Effector memory CD8-positive, alpha-beta T cell (primary cell): ENCODE results near the gene SPDYE2.
"Not testable (repeated sequence)": the region's sequence is repeated elsewhere in the genome, so short reads cannot be mapped to it uniquely, and the experiment has no call there.

ENCODE experiments used
- ATAC-seq: fragments of 150-1000 bp; cut with Tn5 transposase; replicated peaks from 2 replicates; pipeline ENCODE4 v1.10.0; 2021; ENCODE audit warnings: mild to moderate bottlenecking, moderate library complexity
- DNase-seq, 3 experiments: peaks; one replicate each; pipeline ENCODE4 v3.0.0; 2021
- H3K27ac Mint-ChIP-seq, 2 donors: one replicate each; pipeline ENCODE4 v1.8.0; 2022; ENCODE audit warnings: mild to moderate bottlenecking in 2 of 2, mixed read lengths in 2 of 2, moderate library complexity in 2 of 2
- H3K27me3 Mint-ChIP-seq, 2 donors: one replicate each; pipeline ENCODE4 v1.8.0; 2022; ENCODE audit warnings: mixed read lengths in 2 of 2
- H3K36me3 Mint-ChIP-seq: one replicate; pipeline ENCODE4 v1.8.0; 2022; ENCODE audit warnings: mild to moderate bottlenecking, moderate library complexity, mixed read lengths; ENCODE audit not compliant: insufficient read depth
- H3K4me1 Mint-ChIP-seq, 2 donors: one replicate each; pipeline ENCODE4 v1.8.0; 2022; ENCODE audit warnings: low read depth in 2 of 2, mixed read lengths in 2 of 2
- H3K4me3 Mint-ChIP-seq, 2 donors: one replicate each; pipeline ENCODE4 v1.8.0; 2022; ENCODE audit warnings: mild to moderate bottlenecking in 2 of 2, mixed read lengths in 2 of 2, moderate library complexity in 2 of 2
- H3K9me3 Mint-ChIP-seq, 2 donors: one replicate each; pipeline ENCODE4 v1.8.0; 2022; ENCODE audit warnings: mixed read lengths in 2 of 2

SPDYE2 gene

DNA sequence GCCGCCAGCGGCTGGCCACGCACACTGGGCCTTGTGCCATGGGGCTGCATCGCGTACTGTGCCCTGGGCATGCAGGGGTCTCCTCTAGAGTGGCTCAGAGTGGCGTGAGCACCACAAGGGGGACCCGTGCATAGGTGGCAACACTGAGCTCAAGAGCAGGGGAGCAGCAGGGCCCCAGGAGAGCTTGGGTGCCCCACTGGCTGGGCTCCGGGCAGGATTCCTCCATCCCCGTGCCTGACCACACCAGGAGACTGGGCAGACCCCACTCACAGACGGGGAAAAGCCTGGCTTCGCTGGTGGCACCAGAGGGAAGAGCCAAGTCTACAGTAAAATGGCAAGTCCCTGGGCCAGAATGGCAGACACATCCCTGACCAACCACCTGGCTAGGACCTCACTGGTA lies 17.6 kb downstream of the SPDYE2 start:
- not testable (repeated sequence) for H3K4me3 Mint-ChIP-seq, H3K9me3 Mint-ChIP-seq

DNA sequence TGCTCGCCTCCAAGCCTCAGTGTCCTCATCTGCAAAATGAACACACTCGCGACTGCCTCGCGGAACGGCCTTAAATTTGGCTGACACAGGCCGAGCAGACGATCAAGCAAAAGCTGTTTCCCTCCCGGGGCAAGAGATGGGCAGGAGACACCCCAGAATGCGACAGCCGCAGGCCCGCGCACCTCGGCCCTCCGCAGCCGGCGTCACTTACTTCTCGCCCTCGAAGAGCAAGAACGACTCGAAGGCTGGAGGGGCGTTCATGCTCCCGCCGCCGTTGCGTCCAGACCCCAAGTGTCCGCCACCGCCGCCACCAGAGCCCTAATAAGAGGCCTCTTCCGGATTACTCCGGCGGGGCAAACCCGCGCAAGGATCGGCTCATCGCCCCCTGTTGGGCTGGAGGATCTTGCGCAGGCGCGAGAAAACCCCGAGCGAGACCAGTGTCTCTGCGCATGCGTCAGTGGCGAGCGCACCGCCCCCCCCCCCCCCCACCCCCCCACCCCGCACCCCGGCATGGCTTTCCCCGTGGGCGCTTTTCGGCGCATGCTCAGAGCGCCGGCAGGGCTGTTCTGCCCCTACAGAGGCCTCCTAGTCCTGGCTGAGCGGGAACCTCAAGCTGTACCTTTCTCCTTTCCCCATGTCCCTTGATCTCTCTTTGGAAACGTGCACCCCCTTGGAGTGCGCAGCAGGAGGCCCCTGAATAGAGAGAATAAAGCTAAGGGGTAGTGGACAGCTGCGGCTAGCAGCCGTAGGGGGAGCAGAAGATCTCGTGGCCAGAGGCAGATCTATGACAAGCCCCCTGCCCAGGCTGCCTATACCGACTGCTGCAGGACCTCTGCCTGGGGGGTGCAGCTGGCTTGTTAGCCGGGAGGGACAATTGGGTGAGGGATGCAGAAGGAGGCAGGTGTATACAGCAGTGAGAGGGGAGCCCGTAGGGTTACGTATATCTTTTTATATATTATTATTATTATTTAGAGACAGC lies 21.5 kb downstream of the SPDYE2 start, which contains the start of gene POLR2J3:
Gene POLR2J3 (minus strand): TSS at position 323 of the 979 bp plus-strand sequence. CDS start 62 bp downstream, at position 261.
- Mint-ChIP-seq H3K4me3 (peak within 1 kb of the TSS; percentile 88 to 89), H3K27ac (peak within 1 kb of the TSS; percentile 89 to 90)
- DNase-seq = peak; percentile 100
- ATAC-seq = peak; percentile 95
- not testable (repeated sequence) for H3K36me3 Mint-ChIP-seq, H3K27me3 Mint-ChIP-seq, H3K9me3 Mint-ChIP-seq, H3K4me1 Mint-ChIP-seq

More for the DNA sequence above, 17.6 kb downstream of the SPDYE2 start:
- H3K27ac Mint-ChIP-seq, ATAC-seq, H3K27me3 Mint-ChIP-seq, H3K4me1 Mint-ChIP-seq, DNase-seq: not testable (repeated sequence)
- peaks cover 15% of the 10 kb centered on the region for H3K36me3 Mint-ChIP-seq

DNA sequence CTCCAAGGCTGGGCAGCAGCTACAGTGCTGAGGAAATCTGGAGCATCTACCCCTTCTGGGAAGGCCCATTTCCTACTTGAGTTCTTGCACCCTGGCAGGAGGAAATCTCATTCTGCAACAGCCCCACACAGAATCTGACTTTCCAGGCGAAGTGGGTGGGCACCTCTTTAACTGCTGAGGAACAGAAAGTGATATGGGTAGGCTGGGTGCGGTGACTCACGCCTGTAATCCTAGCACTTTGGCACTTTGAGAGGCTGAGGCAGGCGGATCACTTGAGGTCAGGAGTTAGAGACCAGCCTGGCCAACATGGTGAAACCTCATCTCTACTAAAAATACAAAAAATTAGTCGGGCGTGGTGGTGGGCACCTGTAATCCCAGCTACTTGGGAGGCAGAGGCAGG lies 23.6 kb downstream of the SPDYE2 start:
- not testable (repeated sequence) for H3K36me3 Mint-ChIP-seq, H3K27me3 Mint-ChIP-seq, H3K4me3 Mint-ChIP-seq, H3K4me1 Mint-ChIP-seq, H3K27ac Mint-ChIP-seq, ATAC-seq, H3K9me3 Mint-ChIP-seq, DNase-seq

DNA sequence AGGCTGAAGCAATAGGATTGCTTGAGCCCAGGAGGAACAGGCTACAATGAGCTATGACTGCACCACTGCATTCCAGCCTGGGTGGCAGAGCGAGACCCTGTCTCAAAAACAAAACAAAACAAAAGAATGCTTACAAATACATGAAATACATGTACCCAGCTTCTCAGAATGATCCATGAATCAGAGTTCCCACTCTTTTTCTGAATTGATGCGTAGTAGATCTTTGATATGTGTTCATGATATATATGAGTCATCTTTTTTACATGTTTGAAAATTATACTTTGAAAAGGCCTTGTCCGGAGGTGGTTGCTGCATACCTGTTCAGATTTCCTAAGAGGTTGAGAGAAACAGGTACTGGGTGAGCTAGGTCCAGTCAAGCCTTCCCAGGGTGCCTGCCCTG lies 25.3 kb downstream of the SPDYE2 start:
- not testable (repeated sequence) for H3K27ac Mint-ChIP-seq, H3K36me3 Mint-ChIP-seq, H3K4me1 Mint-ChIP-seq, H3K9me3 Mint-ChIP-seq, H3K27me3 Mint-ChIP-seq, ATAC-seq, H3K4me3 Mint-ChIP-seq, DNase-seq

DNA sequence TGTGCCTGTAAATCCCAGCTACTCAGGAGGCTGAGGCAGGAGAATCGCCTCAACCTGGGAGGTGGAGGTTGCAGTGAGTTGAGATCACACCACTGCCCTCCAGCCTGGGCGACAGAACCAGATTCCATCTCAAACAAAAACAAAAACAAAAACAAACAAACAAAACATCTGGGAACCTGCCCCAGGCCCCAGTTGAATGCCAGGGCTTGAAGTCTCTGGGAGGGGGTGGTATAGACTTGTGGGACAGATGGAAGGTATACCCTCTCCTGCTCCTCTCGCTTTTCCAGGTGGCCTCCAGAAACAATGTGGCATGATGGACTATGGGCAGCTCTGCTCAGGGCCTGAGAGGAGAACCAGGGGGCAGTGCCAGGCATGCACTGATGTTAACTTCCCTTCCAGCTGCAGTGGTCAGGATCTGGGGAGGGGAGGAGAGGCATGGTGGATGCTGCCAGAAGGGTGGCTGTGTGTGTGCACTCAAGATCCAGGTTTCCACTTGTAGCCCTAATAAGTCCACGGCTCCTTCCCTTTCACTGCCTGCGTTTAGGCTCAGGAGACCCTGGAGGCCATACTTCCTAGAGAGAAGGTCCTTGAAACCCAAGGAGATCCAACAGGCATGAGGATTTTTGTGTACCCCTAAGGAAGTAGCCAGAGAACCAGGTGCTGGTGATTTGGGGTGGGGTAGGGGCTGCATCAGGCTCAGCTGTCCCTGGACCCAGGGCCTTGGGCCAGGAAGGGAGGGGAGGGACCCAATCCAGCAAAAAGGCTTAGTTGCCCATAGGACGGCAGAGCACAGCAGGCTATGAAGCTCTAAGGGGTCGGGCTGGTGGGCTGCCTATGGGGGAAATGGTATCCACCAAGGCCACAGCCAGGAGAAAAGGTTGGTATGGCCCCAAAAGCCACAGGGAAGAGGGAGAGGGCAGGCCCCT lies 26.6 kb downstream of the SPDYE2 start:
- not testable (repeated sequence) for DNase-seq, H3K27ac Mint-ChIP-seq, ATAC-seq, H3K36me3 Mint-ChIP-seq, H3K27me3 Mint-ChIP-seq, H3K4me1 Mint-ChIP-seq, H3K9me3 Mint-ChIP-seq, H3K4me3 Mint-ChIP-seq

DNA sequence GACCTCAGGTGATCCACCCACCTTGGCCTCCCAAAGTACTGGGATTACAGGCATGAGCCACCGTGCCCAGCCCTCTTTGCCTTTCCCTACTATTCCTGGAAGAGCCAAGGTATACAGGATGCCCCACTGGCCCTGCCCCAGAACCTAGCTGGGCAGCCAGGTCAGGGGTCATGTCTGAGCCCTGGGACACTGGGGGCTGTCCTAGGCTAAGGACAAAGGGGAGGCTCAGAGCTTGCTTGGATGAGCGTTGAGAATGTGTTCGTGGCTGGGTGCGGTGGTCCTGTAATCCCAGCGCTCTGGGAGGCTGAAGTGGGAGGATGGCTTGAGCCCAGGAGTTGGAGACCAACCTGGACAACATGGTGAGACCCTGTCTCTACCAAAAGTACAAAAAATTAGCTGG lies 27.5 kb downstream of the SPDYE2 start:
- ATAC-seq, H3K4me3 Mint-ChIP-seq, H3K27ac Mint-ChIP-seq, H3K36me3 Mint-ChIP-seq, DNase-seq, H3K27me3 Mint-ChIP-seq, H3K9me3 Mint-ChIP-seq, H3K4me1 Mint-ChIP-seq: not testable (repeated sequence)

DNA sequence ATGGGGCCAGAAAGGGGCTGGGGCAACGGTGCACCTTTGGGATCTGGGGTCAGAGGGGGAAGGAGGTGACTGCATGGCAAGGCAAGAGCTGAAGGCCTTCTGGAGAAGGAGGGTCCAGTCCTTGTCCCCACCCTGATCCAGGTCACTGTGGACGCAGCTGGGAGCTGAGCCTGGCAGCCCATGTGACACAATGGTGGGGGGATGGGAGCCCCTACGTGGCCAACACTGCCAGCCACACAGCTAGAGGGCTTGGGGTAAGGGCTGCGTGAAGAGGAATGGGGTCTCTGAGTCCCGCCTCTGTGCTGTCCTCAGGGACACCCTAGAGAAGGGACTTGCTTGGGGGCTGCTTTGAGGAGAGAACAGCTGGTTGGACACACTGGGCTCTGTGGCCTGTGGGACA lies 30.7 kb downstream of the SPDYE2 start:
- H3K27me3 Mint-ChIP-seq, H3K36me3 Mint-ChIP-seq, H3K4me1 Mint-ChIP-seq, H3K4me3 Mint-ChIP-seq, H3K27ac Mint-ChIP-seq, ATAC-seq, DNase-seq, H3K9me3 Mint-ChIP-seq: not testable (repeated sequence)

DNA sequence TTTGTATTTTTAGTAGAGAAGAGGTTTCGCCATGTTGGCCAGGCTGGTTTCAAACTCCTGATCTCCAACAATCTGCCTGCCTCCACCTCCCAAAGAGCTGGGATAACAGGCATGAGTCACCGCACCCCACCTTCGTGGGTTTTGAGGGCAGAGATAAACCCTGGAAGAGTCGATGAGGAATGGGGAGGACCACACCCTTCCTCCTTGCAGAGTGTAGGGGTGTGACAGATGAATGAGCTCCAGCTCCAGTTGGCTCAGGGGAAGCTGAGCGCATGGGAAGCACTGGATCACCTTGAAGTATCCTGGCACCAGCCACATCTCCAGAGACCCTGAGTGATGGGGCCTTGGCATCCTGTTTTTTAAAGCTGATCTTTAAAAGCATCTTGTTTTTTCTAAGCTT lies 32.5 kb downstream of the SPDYE2 start:
- H3K27ac Mint-ChIP-seq, H3K27me3 Mint-ChIP-seq, H3K4me3 Mint-ChIP-seq, H3K9me3 Mint-ChIP-seq, H3K36me3 Mint-ChIP-seq, H3K4me1 Mint-ChIP-seq, ATAC-seq, DNase-seq: not testable (repeated sequence)

DNA sequence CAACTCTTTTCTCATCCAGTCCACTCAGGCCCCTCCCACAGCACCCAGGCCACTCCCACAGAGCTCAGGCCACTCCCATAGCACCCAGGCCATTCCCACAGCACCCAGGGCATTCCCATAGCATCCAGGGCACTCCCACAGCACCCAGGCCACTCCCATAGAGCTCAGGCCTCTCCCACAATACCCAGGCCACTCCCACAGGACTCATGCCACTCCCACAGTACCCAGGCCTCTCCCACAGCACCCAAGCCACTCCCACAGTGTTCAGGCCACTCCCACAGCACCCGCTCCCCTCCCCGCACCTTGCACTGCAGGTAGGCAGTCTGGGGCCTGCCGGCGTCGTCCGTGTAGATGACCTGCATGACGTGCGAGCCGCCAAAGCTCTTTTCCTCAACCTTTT lies 38.8 kb downstream of the SPDYE2 start:
- not testable (repeated sequence) for H3K27ac Mint-ChIP-seq, DNase-seq, H3K9me3 Mint-ChIP-seq, H3K4me3 Mint-ChIP-seq, H3K36me3 Mint-ChIP-seq, H3K4me1 Mint-ChIP-seq, H3K27me3 Mint-ChIP-seq
- ATAC-seq = peak; percentile 34

DNA sequence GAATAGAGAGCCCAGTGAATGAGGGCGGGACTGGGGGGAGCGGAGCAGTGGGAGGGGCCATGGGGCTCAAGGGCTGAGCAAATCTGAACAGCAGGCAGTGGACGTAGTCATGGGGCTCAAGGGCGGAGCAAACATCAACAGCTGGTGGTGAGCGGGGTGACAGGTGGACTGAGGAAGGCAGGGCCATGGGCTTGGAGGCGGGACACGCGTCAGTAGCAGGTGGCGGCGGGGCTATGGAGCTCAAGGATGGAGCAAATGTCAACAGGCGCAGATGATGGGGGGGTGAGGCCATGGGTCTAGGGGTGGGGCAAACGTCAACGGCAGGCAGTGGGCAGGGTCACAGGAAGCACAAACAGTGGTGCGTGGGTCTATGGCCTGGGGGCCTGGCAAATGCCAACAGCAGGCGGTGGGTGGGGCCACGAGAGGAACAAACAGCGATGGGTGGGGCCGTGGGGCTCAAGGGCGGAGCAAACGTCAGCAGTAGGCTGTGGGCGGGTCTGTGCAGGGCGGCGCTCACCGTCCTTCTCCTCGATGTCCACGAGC lies 41.5 kb downstream of the SPDYE2 start:
- not testable (repeated sequence) for H3K9me3 Mint-ChIP-seq, H3K4me3 Mint-ChIP-seq, H3K27ac Mint-ChIP-seq, H3K4me1 Mint-ChIP-seq, H3K36me3 Mint-ChIP-seq, H3K27me3 Mint-ChIP-seq
- DNase-seq (peak; percentile 22 to 45 (median 25)), ATAC-seq (peak; percentile 63)

DNA sequence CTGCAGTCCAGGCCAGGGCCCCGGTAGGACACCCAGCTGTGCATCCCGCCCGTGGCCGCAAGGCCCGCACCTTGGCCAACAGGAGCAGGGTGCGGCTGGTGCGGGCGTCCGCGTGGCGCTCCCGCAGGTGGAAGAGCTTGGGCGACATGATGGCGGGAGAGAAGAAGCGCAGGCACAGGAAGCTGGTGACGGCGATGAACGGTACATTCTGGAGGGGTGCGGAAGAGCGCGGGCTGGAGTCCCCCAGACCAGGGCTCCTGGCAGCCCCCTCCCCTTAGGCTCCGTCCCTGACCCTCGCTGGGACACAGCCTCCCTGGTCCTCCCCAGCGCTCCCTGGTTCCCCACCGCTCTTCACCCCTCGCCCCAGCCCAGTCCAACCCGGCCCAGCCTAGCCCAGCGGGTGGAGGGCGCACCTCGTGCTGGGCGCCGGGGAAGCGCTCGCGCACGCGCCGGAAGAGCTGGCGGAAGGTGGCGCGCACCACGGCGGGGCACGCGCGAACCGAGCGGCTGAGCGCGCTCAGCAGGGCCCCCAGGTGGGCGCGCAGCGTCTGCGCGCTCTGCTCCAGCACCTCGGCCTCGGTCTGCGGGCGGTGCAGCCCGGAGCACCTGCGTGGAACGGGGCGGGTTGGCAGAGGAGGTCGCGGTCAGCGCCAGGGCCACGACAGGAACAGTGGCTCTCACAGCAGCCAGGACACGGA lies 42.8 kb downstream of the SPDYE2 start:
- H3K27me3 Mint-ChIP-seq, H3K4me1 Mint-ChIP-seq, H3K9me3 Mint-ChIP-seq, H3K36me3 Mint-ChIP-seq, DNase-seq, H3K27ac Mint-ChIP-seq, H3K4me3 Mint-ChIP-seq: not testable (repeated sequence)
- ATAC-seq = peak; percentile 70

DNA sequence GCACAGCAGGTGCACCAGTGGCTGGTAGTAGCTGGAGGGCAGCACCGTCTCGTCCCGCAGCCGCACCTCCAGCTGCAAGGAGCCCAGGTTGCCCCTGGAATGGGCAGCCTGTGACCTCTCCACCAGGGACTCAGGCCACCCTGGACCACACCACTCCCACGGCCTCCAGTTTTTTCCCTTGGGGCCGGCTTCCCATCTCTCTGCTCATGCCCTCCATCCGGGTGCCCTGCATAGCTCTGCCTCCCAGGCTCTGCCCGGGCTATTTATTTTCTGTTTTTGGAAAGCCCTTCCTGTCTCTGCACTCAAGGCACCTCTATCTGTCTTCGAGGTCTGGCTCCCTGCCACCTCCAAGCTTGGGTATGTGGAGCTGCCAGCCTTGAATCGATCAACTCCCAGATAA lies 45.0 kb downstream of the SPDYE2 start:
- H3K4me1 Mint-ChIP-seq, H3K4me3 Mint-ChIP-seq, H3K9me3 Mint-ChIP-seq, H3K36me3 Mint-ChIP-seq, H3K27ac Mint-ChIP-seq, DNase-seq, ATAC-seq, H3K27me3 Mint-ChIP-seq: not testable (repeated sequence)

DNA sequence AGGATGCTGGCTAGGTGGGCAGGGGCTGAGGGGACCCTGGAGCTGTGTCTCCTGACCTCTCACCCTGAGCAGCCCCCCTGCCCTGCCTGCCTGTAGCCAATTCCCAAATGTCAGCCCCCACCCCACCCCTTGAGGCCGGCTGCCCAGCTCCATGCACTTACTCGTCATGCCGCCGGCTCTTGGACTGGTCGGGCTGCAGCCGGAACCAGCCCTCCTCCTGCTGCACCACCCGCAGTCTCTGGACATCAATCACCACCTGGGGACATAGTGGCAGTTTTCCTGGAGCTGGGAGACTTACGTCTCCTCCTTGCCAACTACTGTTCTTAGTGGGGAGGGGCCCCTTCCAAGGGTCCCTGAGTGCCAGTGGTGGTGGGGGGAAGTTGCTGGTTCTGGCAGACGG lies 48.7 kb downstream of the SPDYE2 start:
- DNase-seq, ATAC-seq, H3K9me3 Mint-ChIP-seq, H3K27me3 Mint-ChIP-seq, H3K4me1 Mint-ChIP-seq, H3K4me3 Mint-ChIP-seq, H3K27ac Mint-ChIP-seq, H3K36me3 Mint-ChIP-seq: not testable (repeated sequence)
